GM11168 (cell line): ENCODE measurements around the gene CATSPERD.

Experiments used
- in situ Hi-C: fragments of 300-500 bp; cut with MboI; formaldehyde crosslinking; loops from one replicate; pipeline ENCODE4 v1.12.0; 2022; ENCODE audit warnings: low sequenced_read_pairs; ENCODE audit not compliant: unreplicated experiment

Gene CATSPERD

GRCh38 chr19:5823579-5824281, 103.3 kb downstream of the CATSPERD start:
- in situ Hi-C loops, result no loop called here

- in situ Hi-C loops, result no loop called here
Measured at GRCh38 chr19:5824751-5825150, 104.3 kb downstream of the CATSPERD start.

GRCh38 chr19:5825178-5825577, 104.7 kb downstream of the CATSPERD start:
- in situ Hi-C loops, result no loop called here

GRCh38 chr19:5826531-5827341, 106.3 kb downstream of the CATSPERD start:
- in situ Hi-C loops, result no loop called here

GRCh38 chr19:5827342-5827890, 107.0 kb downstream of the CATSPERD start:
- in situ Hi-C loops, result no loop called here

GRCh38 chr19:5827891-5828660, 107.6 kb downstream of the CATSPERD start:
- in situ Hi-C loops, result no loop called here
